Right forelimb (tissue), 1 donor: ENCODE measurements around the gene CORO1C.

Experiments used
- DNase-seq: peaks from one replicate; pipeline ENCODE4 v3.0.0-alpha.2; 2018

Gene CORO1C

DNA sequence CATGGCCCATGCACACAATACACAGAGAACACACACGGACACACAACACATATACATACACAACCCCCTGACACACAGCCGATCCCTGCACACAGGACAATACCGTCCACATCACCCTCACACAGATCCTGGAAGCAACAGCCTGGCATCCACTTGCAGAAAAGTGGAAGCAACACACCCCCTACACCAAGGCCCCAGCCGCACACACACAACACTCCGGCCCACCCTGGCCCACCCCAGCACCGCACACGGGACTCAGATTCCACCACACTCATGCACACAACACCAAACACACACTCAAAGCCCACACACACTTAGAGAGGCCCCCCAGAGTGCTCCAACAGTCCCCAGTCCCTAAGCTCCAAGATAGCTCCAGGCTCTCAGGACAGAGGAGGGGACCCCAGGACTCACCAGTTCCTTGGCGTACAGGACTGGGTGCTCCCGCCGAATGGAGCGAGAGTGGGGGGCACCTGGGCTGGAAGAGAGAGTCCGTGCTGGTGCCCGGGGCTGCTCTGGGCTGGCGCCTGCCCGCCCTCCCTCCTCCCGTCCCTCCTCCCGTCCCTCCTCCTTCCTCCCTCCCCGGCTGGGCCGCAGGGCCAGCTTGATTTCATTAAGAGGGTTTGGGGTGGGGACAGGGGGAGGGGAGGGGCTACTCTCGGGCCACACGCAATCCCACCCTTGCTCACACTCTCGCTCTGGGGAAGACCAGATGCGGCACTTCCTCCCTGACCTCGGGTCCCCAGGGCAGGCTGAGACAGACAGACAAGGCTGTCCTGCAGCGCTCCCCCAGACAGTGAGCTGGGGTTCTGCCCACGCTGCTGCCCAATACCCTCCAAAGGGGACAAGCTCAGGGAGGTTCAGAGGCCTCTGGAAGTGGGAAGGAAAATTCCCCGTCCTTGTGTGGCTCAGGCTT, 133.5 kb downstream of the CORO1C start, which contains the start of gene TMEM119:
TSS of gene TMEM119 (minus strand) at position 526 of the 913 bp plus-strand sequence. CDS start 5,701 bp downstream, outside the sequence.
- DNase-seq: peak; percentile 79

DNA sequence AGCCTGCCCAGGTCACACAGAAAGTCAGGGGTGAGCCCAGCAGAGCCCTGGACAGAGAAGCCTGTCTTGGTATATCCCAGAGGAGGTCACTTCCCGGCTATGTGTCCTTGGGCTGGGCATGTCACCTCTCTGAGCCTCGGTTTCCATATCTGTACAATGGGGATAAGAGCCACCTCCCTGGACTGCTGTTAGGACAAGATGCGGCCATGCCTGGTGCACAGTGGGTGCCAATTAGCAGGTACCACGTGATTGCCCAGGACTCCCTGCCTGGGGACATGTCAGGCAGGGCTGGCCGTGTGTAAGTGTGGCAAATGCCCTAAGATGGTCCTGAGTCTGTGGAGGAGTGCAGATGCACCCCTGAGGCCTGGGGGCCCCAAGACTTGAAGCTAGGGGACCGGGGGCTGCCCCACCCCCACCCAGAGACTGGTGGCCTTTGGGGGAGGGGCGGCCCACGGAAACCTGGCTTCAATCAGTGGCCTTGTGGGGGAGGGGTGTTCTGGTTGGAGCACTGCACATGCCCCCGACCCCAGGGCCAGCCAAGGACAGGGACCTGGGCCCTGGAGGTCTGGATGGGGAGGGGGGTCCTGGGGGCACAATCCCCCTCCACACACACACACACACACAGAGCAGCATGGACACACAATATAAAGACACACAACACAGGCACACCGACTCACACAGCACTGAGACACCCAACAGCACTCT, 134.3 kb downstream of the CORO1C start:
- DNase-seq: no peak

DNA sequence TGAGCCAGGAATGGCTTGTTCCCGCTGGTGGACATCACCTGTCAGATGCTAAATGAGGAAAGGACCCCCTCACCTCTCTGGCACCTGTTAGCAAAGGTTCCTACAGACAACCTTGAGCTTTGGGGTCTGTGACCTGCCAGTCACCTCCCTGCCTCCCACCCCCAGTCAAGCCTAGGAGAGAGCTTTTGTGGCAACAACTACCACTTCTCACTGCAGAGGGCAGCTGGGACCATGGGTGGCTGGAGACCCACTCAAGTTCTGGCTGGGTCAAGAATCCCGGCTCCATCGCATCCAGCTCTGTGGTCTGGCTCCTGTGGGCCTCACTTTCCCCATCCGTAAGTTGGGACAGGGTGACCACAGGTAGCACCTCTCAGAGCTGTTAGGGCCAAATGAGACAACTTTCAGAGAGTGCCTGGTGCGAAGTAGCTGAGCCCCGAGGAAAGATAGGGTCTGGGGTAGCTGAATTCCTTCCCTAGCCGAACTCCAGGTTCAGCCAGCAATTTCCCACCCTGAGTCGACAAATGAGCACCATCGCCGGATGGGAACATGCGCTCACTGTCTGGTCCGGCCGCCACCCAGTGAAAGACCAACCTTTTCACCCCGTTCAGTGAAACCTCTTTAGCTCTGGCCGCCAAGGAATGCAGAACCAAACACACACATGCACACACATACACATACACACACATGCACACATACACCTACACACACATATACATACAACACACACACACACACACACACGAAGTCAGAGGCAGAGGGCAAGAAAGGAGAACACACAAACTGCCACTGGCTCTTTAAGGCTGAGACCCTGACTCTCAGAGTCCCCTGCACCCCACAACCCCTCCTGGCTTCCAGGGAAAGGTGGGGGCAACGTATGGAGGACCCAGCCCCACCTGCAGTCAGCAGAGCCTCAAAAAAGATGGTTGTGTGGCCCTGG, 135.3 kb downstream of the CORO1C start:
- DNase-seq: no peak
